ENCODE data around the gene PLA2G4A. TPM values are rescaled to one million over a fixed set of nuclear protein-coding genes. Genes with fewer than 3 reads are reported as not detected.

The PLA2G4A gene
- polyA plus RNA-seq, 1 donor from 2014 or later: not detected

DNA sequence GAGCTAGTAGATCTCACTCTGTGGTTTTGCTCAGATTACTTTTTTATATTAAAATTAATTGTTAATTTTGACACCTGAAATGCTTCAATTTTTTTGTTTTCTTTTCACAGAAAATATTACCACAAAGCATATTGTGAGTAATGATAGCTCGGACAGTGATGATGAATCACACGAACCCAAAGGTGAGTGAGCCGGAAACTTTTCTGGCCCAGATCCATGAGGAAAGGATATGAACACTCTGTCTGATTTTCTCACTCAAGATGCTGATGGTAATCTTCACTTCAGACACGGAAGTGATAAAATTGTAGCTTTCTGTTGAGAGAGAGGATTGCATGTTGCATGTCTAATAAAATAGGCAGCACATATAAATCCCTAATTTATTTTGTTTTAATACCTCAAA is 121.8 kb downstream of the PLA2G4A start:
- Histone ChIP-seq H3K27ac (ENCODE audit: low read length) (no peak overlapping the region), H3K79me2 (replicated peaks; ENCODE audit: insufficient read depth, low read length) (no peaks in the 10 kb centered on the region)
- no peak for TF ChIP-seq RAD21 (conservative IDR thresholded peaks at IDR 0.05)
- TF ChIP-seq, protein P1, sequence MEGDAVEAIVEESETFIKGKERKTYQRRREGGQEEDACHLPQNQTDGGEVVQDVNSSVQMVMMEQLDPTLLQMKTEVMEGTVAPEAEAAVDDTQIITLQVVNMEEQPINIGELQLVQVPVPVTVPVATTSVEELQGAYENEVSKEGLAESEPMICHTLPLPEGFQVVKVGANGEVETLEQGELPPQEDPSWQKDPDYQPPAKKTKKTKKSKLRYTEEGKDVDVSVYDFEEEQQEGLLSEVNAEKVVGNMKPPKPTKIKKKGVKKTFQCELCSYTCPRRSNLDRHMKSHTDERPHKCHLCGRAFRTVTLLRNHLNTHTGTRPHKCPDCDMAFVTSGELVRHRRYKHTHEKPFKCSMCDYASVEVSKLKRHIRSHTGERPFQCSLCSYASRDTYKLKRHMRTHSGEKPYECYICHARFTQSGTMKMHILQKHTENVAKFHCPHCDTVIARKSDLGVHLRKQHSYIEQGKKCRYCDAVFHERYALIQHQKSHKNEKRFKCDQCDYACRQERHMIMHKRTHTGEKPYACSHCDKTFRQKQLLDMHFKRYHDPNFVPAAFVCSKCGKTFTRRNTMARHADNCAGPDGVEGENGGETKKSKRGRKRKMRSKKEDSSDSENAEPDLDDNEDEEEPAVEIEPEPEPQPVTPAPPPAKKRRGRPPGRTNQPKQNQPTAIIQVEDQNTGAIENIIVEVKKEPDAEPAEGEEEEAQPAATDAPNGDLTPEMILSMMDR (IDR thresholded peaks at IDR 0.05; ENCODE audit: poor library complexity, severe bottlenecking): no peak
- TF ChIP-seq, protein P2, sequence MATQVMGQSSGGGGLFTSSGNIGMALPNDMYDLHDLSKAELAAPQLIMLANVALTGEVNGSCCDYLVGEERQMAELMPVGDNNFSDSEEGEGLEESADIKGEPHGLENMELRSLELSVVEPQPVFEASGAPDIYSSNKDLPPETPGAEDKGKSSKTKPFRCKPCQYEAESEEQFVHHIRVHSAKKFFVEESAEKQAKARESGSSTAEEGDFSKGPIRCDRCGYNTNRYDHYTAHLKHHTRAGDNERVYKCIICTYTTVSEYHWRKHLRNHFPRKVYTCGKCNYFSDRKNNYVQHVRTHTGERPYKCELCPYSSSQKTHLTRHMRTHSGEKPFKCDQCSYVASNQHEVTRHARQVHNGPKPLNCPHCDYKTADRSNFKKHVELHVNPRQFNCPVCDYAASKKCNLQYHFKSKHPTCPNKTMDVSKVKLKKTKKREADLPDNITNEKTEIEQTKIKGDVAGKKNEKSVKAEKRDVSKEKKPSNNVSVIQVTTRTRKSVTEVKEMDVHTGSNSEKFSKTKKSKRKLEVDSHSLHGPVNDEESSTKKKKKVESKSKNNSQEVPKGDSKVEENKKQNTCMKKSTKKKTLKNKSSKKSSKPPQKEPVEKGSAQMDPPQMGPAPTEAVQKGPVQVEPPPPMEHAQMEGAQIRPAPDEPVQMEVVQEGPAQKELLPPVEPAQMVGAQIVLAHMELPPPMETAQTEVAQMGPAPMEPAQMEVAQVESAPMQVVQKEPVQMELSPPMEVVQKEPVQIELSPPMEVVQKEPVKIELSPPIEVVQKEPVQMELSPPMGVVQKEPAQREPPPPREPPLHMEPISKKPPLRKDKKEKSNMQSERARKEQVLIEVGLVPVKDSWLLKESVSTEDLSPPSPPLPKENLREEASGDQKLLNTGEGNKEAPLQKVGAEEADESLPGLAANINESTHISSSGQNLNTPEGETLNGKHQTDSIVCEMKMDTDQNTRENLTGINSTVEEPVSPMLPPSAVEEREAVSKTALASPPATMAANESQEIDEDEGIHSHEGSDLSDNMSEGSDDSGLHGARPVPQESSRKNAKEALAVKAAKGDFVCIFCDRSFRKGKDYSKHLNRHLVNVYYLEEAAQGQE (IDR thresholded peaks at IDR 0.05; ENCODE audit: borderline replicate concordance): no peak
- no peak for TF ChIP-seq EZH2 (IDR thresholded peaks at IDR 0.05; ENCODE audit: borderline replicate concordance, insufficient read depth, low read length, poor library complexity, severe bottlenecking)
- no peak for TF ChIP-seq POLR2AphosphoS5 (IDR thresholded peaks at IDR 0.05)
- no peak for TF ChIP-seq SMC3 (conservative IDR thresholded peaks at IDR 0.05; ENCODE audit: poor library complexity)
- no peak for TF ChIP-seq TAF1 (IDR thresholded peaks at IDR 0.05; ENCODE audit: low read depth)
- TF ChIP-seq EP300 (conservative IDR thresholded peaks at IDR 0.05; ENCODE audit: poor library complexity, severe bottlenecking): no peak
- no peak for TF ChIP-seq MXI1 (conservative IDR thresholded peaks at IDR 0.05; ENCODE audit: poor library complexity, severe bottlenecking)

DNA sequence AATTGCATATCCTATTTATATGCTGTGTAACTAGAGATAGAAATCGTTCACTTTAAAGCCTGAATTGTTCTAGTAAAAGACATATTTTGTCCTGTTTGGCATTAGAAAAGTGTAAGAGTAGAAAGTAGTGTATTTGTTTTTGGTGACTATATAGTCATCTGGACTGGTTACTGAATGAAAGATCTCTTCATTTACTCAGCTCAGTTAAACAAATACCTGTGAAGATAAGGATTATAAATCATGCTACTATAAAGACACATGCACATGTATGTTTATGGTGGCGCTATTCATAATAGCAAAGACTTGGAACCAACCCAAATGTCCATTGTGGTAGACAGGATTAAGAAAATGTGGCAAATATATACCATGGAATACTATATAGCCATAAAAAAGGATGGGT is 125.1 kb downstream of the PLA2G4A start:
- Histone ChIP-seq H3K79me2 (replicated peaks; ENCODE audit: insufficient read depth, low read length) (no peaks in the 10 kb centered on the region), H3K4me2 (ENCODE audit: low read length) (no peak overlapping the region), H3K4me3 (ENCODE audit: low read length) (no peak overlapping the region), H3K9ac (ENCODE audit: low read length) (no peak overlapping the region), H3K9me3 (ENCODE audit: low read length) (no peaks in the 10 kb centered on the region), H3K27me3 (ENCODE audit: insufficient read depth, low read depth, low read length) (no peaks in the 10 kb centered on the region), H3K36me3 (ENCODE audit: insufficient read depth, low read length) (no peaks in the 10 kb centered on the region), H4K20me1 (ENCODE audit: insufficient read depth) (no peaks in the 10 kb centered on the region), H2AFZ (ENCODE audit: low read depth, low read length) (no peak overlapping the region), H3F3A (ENCODE audit: insufficient read depth, low read length, poor library complexity, severe bottlenecking) (no peaks in the 10 kb centered on the region), H3K27ac (ENCODE audit: low read length) (no peak overlapping the region), H3K9me2 (ENCODE audit: insufficient read depth, low read length) (no peaks in the 10 kb centered on the region)
- TF ChIP-seq MXI1 (conservative IDR thresholded peaks at IDR 0.05; ENCODE audit: poor library complexity, severe bottlenecking) (no peak), TAF1 (IDR thresholded peaks at IDR 0.05; ENCODE audit: low read depth) (no peak), EP300 (conservative IDR thresholded peaks at IDR 0.05; ENCODE audit: poor library complexity, severe bottlenecking) (no peak), POLR2AphosphoS5 (IDR thresholded peaks at IDR 0.05) (no peak), RAD21 (conservative IDR thresholded peaks at IDR 0.05) (no peak), SMC3 (conservative IDR thresholded peaks at IDR 0.05; ENCODE audit: poor library complexity) (no peak), EZH2 (IDR thresholded peaks at IDR 0.05; ENCODE audit: borderline replicate concordance, insufficient read depth, low read length, poor library complexity, severe bottlenecking) (no peak)
- TF ChIP-seq, protein P2 (IDR thresholded peaks at IDR 0.05; ENCODE audit: borderline replicate concordance): no peak
- TF ChIP-seq, protein P1 (IDR thresholded peaks at IDR 0.05; ENCODE audit: poor library complexity, severe bottlenecking): no peak

More for the DNA sequence above, 121.8 kb downstream of the PLA2G4A start:
- no peaks in the 10 kb centered on the region for H3K36me3 ChIP-seq (ENCODE audit: insufficient read depth, low read length)
- H3F3A ChIP-seq (ENCODE audit: insufficient read depth, low read length, poor library complexity, severe bottlenecking): no peaks in the 10 kb centered on the region
- H3K9me3 ChIP-seq (ENCODE audit: low read length): no peaks in the 10 kb centered on the region
- no peak overlapping the region for H3K4me2 ChIP-seq (ENCODE audit: low read length)
- H3K27me3 ChIP-seq (ENCODE audit: insufficient read depth, low read depth, low read length): no peaks in the 10 kb centered on the region
- no peaks in the 10 kb centered on the region for H4K20me1 ChIP-seq (ENCODE audit: insufficient read depth)
- no peak overlapping the region for H3K4me3 ChIP-seq (ENCODE audit: low read length)
- no peaks in the 10 kb centered on the region for H3K9me2 ChIP-seq (ENCODE audit: insufficient read depth, low read length)
- H2AFZ ChIP-seq (ENCODE audit: low read depth, low read length): no peak overlapping the region
- no peak overlapping the region for H3K9ac ChIP-seq (ENCODE audit: low read length)

All from neural cell (in vitro differentiated cells).